Upper lobe of left lung (tissue), 6 donors: ENCODE results near the gene RNF213. TPM values are rescaled to one million over a fixed set of nuclear protein-coding genes. Genes with fewer than 3 reads are reported as not detected.

Experiments used
- ATAC-seq, 2 donors: fragments of 200-7000 bp; cut with Tn5 transposase; one replicate each; pipeline ENCODE4 v1.9.1; 2022; ENCODE audit warnings: mild to moderate bottlenecking in 2 of 2, moderate library complexity in 2 of 2; ENCODE audit not compliant: low FRiP score in 2 of 2
- DNase-seq, 2 donors: peaks; one replicate each; pipeline ENCODE4 v3.0.0-alpha.2; 2019 to 2020
- H3K27ac ChIP-seq, 4 donors: fragments of 200-600 bp; sonication (generic); one replicate each; pipeline ENCODE4 v1.5.1; 2016 to 2019
- H3K27me3 ChIP-seq, 4 donors: fragments of 200-600 bp; sonication (generic); one replicate each; pipeline ENCODE4 v1.5.1; 2017 to 2019
- H3K36me3 ChIP-seq, 4 donors: fragments of 200-600 bp; sonication (generic); one replicate each; pipeline ENCODE4 v1.5.1; 2016 to 2019
- H3K4me1 ChIP-seq, 4 donors: fragments of 200-600 bp; sonication (generic); one replicate each; pipeline ENCODE4 v1.5.1; 2018 to 2019
- H3K4me3 ChIP-seq, 4 donors: fragments of 200-600 bp; sonication (generic); one replicate each; pipeline ENCODE4 v1.5.1; 2017 to 2019; ENCODE audit warnings: mild to moderate bottlenecking in 2 of 4, moderate library complexity in 1 of 4
- H3K9me3 ChIP-seq, 4 donors: fragments of 200-600 bp; sonication (generic); one replicate each; pipeline ENCODE4 v1.5.1; 2018 to 2019
- CTCF ChIP-seq, 6 experiments: fragments of 450-650 bp in 4 of 6; fragments of 200-600 bp in 2 of 6; sonication (generic) in 2 of 6; IDR thresholded peaks; one replicate each; pipeline ENCODE4 v1.5.1; 2016 to 2019; ENCODE audit warnings: antibody characterized with exemption in 6 of 6
- EP300 ChIP-seq, 4 donors: sonication (generic); formaldehyde crosslinking; IDR thresholded peaks; one replicate each; pipeline ENCODE4 v1.5.1; 2017; ENCODE audit warnings: antibody characterized with exemption in 4 of 4, control low read depth in 2 of 4
- POLR2A ChIP-seq, 4 donors: fragments of 450-650 bp; IDR thresholded peaks; one replicate each; pipeline ENCODE4 v1.5.1; 2016 to 2017; ENCODE audit warnings: antibody characterized with exemption in 4 of 4, mild to moderate bottlenecking in 2 of 4
- POLR2AphosphoS5 ChIP-seq, 2 donors: sonication (generic); formaldehyde crosslinking; IDR thresholded peaks; one replicate each; pipeline ENCODE4 v1.5.1; 2017; ENCODE audit warnings: antibody characterized with exemption in 2 of 2
- WGBS, 2 donors: methylation state at CpG; one replicate each; pipeline ENCODE4 v1.1.5; 2017 to 2018; 5-methylcytosine and 5-hydroxymethylcytosine counted together
- small RNA-seq, 4 donors: library from RNA; depleted of rRNA; stranded (forward); fragments of <200 nt; gene quantifications; one replicate each; pipeline ENCODE3, GENCODE V24; 2016
- total RNA-seq, 6 donors: library from RNA; depleted of rRNA in 4 of 6; stranded (reverse); fragments of >200 nt in 4 of 6; gene quantifications; one replicate each; pipeline versions ENCODE4 v1.1.0 to v1.2.1, GENCODE V29; 2016 to 2021
- donor health status: DM: no; HTN: no; CAD: no; lungs with moderate emphysema.
- donor health status: DM: no; HTN: yes; CAD: no; lungs with severe emphysema.

Gene RNF213
- total RNA-seq, 6 donors from 2014 or later, result 135 to 619 (median 207) TPM

DNA sequence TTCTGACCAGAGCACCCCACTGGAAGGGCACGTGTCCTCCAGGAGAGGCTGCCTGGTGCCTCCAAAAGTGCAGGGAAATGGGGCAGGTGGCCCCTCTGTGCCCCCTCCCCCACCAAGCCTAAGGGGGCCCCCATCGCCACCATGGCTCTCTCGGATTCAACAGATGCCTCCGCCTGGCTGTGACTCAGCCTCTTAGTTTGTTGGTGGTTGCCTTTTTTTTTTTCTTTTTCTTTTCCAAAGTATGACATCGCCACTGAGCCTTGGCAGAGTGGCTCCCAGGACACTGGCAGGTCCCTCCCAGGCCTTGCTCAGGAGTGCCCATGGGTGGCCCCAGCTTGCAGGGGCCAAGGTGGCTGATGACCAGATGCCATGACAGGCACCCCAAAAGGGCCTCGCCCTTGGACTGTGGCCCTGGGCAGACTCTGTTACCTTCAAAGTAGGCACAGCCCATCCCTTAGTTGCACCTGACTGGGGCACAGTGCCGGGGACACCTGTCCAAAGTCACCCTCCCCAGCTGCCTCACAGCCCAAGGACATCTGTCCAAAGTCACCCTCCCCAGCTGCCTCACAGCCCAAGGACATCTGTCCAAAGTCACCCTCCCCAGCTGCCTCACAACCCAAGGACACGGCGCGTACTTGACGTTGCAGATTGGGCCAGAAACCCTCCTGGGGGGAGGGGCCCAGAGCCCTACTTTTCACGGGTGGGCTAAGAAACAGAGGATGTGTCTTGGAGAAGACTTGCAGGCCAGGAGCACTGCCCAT, 186.2 kb downstream of the RNF213 start:
- WGBS, 2 donors, result 79 to 83% methylated on average over 9 to 12 of the region's 12 CpGs
- Histone ChIP-seq H3K4me3 (no peak overlapping the region), H3K9me3 (no peaks in the 10 kb centered on the region), H3K27me3 (no peaks in the 10 kb centered on the region), H3K27ac (no peak overlapping the region), H3K36me3 (no peaks in the 10 kb centered on the region), H3K4me1 (peaks cover 3 to 13% (median 8%) of the 10 kb centered on the region in 4 donors)
- no peak for TF ChIP-seq EP300 (IDR thresholded peaks at IDR 0.05)
- TF ChIP-seq POLR2A (IDR thresholded peaks at IDR 0.05), result no peak
- TF ChIP-seq CTCF (IDR thresholded peaks at IDR 0.05), result no peak
- no peak for TF ChIP-seq POLR2AphosphoS5 (IDR thresholded peaks at IDR 0.05)
- DNase-seq (no peak), ATAC-seq (no peak)

- 78 to 80% methylated on average over 4 of the region's 4 CpGs for WGBS, 2 donors
- no peak for ATAC-seq
- Histone ChIP-seq H3K27ac (no peak overlapping the region), H3K4me3 (no peak overlapping the region), H3K4me1 (peaks cover 3 to 13% (median 8%) of the 10 kb centered on the region in 4 donors), H3K9me3 (no peaks in the 10 kb centered on the region), H3K36me3 (no peaks in the 10 kb centered on the region), H3K27me3 (no peaks in the 10 kb centered on the region)
- TF ChIP-seq POLR2AphosphoS5 (IDR thresholded peaks at IDR 0.05), result no peak
- TF ChIP-seq EP300 (IDR thresholded peaks at IDR 0.05), result no peak
- no peak for TF ChIP-seq CTCF (IDR thresholded peaks at IDR 0.05)
- TF ChIP-seq POLR2A (IDR thresholded peaks at IDR 0.05), result no peak
- DNase-seq, result no peak
Measured at GRCh38 chr17:80447790-80448189, 187.1 kb downstream of the RNF213 start.

Small RNA genes within 50 kb of the gene (small RNA-seq; reads per million reads assigned to genes)
- 0 reads per million in 4 donors for gene MIR4730

Other genes with a start within 250 kb of the RNF213 start
- gene TBC1D16, start 225.0 kb upstream of the RNF213 start, total RNA-seq, result 10 to 100 TPM; 15.6 to 60.8 (median 24.1) TPM
- 10 to 100 TPM in 5 of 6 donors, 1 to 10 TPM in 1; 4.1 to 96.4 (median 24.2) TPM for gene CCDC40, start 224.2 kb upstream of the RNF213 start, total RNA-seq
- 100 to 1,000 TPM in 5 of 6 donors, 10 to 100 TPM in 1; 54.7 to 178 (median 157) TPM for gene GAA, start 159.3 kb upstream of the RNF213 start, total RNA-seq
- gene EIF4A3, start 113.7 kb upstream of the RNF213 start, total RNA-seq, result 10 to 100 TPM; 48.2 to 86.2 (median 61.8) TPM
- gene CARD14, start 90.8 kb upstream of the RNF213 start, total RNA-seq, result 1 to 10 TPM in 4 of 6 donors, under 1 TPM in 2; 0.15 to 7.3 (median 1.0) TPM
- gene SGSH, start 40.5 kb upstream of the RNF213 start, total RNA-seq, result 100 to 1,000 TPM in 2 of 6 donors, 10 to 100 TPM in 4; 36.3 to 264 (median 65.0) TPM
- 100 to 1,000 TPM in 1 of 6 donors, 10 to 100 TPM in 5; 14.8 to 162 (median 43.1) TPM for gene SLC26A11, start 40.4 kb upstream of the RNF213 start, total RNA-seq
- gene ENDOV, start 154.3 kb downstream of the RNF213 start, total RNA-seq, result 10 to 100 TPM; 16.7 to 93.2 (median 25.6) TPM
- 10 to 100 TPM in 1 of 6 donors, 1 to 10 TPM in 4, under 1 TPM in 1; 0.39 to 11.5 (median 2.5) TPM for gene NPTX1, start 215.8 kb downstream of the RNF213 start, total RNA-seq